GM18498 (cell line): Measurements from ENCODE around the gene GPR158.
A peak's percentile ranks its signal among the peaks of the same experiment; 100 is the strongest.
"Not testable (repeated sequence)": the region's sequence is repeated elsewhere in the genome, so short reads cannot be mapped to it uniquely, and the experiment has no call there.

ENCODE experiments used
- ATAC-seq: cut with Tn5 transposase; IDR thresholded peaks from one replicate; pipeline ENCODE4 v1.9.1; 2021; ENCODE audit warnings: mild to moderate bottlenecking, moderate library complexity; ENCODE audit not compliant: unreplicated experiment

The GPR158 gene

GRCh38 chr10:25174461-25175230 lies at the start of gene GPR158:
Gene GPR158, plus strand, starts transcription at chr10:25175001. Its CDS starts 420 bp downstream, at chr10:25175421.
- ATAC-seq = peak; percentile 75

- ATAC-seq = no peak
These were observed 49.6 kb upstream of the GPR158 start for GRCh38 chr10:25125201-25125611.

- no peak for ATAC-seq
These were observed 45.2 kb upstream of the GPR158 start for GRCh38 chr10:25129592-25129991.

GRCh38 chr10:25130906-25131305 lies 43.9 kb upstream of the GPR158 start:
- no peak for ATAC-seq

GRCh38 chr10:25142116-25142864 lies 32.5 kb upstream of the GPR158 start:
- no peak for ATAC-seq

- no peak for ATAC-seq
These were observed 17.2 kb upstream of the GPR158 start for GRCh38 chr10:25157650-25158049.

GRCh38 chr10:25159591-25159990 lies 15.2 kb upstream of the GPR158 start:
- no peak for ATAC-seq

GRCh38 chr10:25162391-25162790 lies 12.4 kb upstream of the GPR158 start:
- no peak for ATAC-seq

GRCh38 chr10:25163464-25163863 lies 11.3 kb upstream of the GPR158 start:
- ATAC-seq = not testable (repeated sequence)

- no peak for ATAC-seq
These were observed 5.1 kb upstream of the GPR158 start for GRCh38 chr10:25169740-25170139.

- no peak for ATAC-seq
These were observed 4.2 kb upstream of the GPR158 start for GRCh38 chr10:25170627-25171026.

GRCh38 chr10:25175527-25176420 lies 973 bp downstream of the GPR158 start:
- ATAC-seq = no peak

GRCh38 chr10:25176421-25176968 lies 1.7 kb downstream of the GPR158 start:
- ATAC-seq = no peak

- ATAC-seq = no peak
These were observed 2.4 kb downstream of the GPR158 start for GRCh38 chr10:25177093-25177753.

GRCh38 chr10:25177754-25178135 lies 2.9 kb downstream of the GPR158 start:
- ATAC-seq = no peak

- ATAC-seq = no peak
These were observed 3.6 kb downstream of the GPR158 start for GRCh38 chr10:25178411-25178810.

- no peak for ATAC-seq
These were observed 6.0 kb downstream of the GPR158 start for GRCh38 chr10:25180801-25181200.

- ATAC-seq = no peak
These were observed 7.8 kb downstream of the GPR158 start for GRCh38 chr10:25182636-25183035.

- no peak for ATAC-seq
These were observed 16.5 kb downstream of the GPR158 start for GRCh38 chr10:25191162-25191895.

GRCh38 chr10:25198151-25198550 lies 23.4 kb downstream of the GPR158 start:
- ATAC-seq = no peak
